K562 (cell line): ENCODE data around the gene GRIK2. TPM values are rescaled to one million over a fixed set of nuclear protein-coding genes. Genes with fewer than 3 reads are reported as not detected.

Experiments used
- ATAC-seq: fragments of 200-7000 bp; cut with Tn5 transposase; 3 replicates; pipeline ENCODE4 v1.9.1; 2020; ENCODE audit warnings: moderate library complexity
- BruUV-seq: library from RNA; stranded (reverse); fragments of 400-500 nt; replicated peaks from 2 replicates; lab custom pipeline; 2021; lab: Mats Ljungman, UMichigan
- CTCF ChIA-PET: fragments of 300-600 bp; formaldehyde crosslinking; extraction: SDS; loops from one replicate; lab custom pipeline; 2021; ENCODE audit warnings: low intra/inter-chr PET ratio; lab: Yijun Ruan, JAX
- POLR2A ChIA-PET: fragments of 300-600, 350-650 bp; sonication (Branson Sonifier 250); formaldehyde crosslinking; extraction: SDS; loops from one replicate; lab custom pipeline; 2021; ENCODE audit warnings: antibody characterized with exemption, inconsistent platforms; lab: Yijun Ruan, JAX
- DNase-seq, 4 experiments: peaks; one replicate each; pipeline versions ENCODE4 v3.0.0 to v3.0.0-alpha.2; 2011 to 2018; ENCODE audit warnings: low spot score in 3 of 4, mixed read lengths in 3 of 4; ENCODE audit errors: extremely low read depth in 1 of 4
- FAIRE-seq: peaks from 2 replicates; lab custom pipeline; 2011; peaks lifted over from hg19 to GRCh38; lab: Jason Lieb, UNC
- H2AFZ ChIP-seq: 2 replicates; pipeline ENCODE4 v1.6.0; 2011; ENCODE audit warnings: low read depth, low read length, control low read depth, inconsistent platforms
- H3K27ac ChIP-seq: fragments of 200-600 bp; 3 replicates; pipeline ENCODE4 v1.8.0; 2011; ENCODE audit warnings: low read depth, mild to moderate bottlenecking, control low read depth, inconsistent platforms, low read length, moderate library complexity, mixed read lengths; ENCODE audit errors: extremely low read depth
- H3K27me3 ChIP-seq, 2 experiments: fragments of 300-600 bp in 1 of 2; 2 replicates in 1 of 2; 3 replicates in 1 of 2; pipeline versions ENCODE4 v1.6.0 to v1.8.0; 2011; ENCODE audit warnings: inconsistent platforms in 2 of 2, low read length in 2 of 2, mild to moderate bottlenecking in 1 of 2, mixed read lengths in 1 of 2, moderate library complexity in 1 of 2; ENCODE audit not compliant: control insufficient read depth in 2 of 2, insufficient read depth in 2 of 2
- H3K36me3 ChIP-seq: fragments of 300-600 bp; 3 replicates; pipeline ENCODE4 v1.8.0; 2011; ENCODE audit warnings: mild to moderate bottlenecking, low read length, inconsistent platforms; ENCODE audit not compliant: control insufficient read depth, insufficient read depth
- H3K4me1 ChIP-seq, 2 experiments: fragments of 200-600 bp in 1 of 2; replicated peaks in 1 of 2; 2 replicates in 1 of 2; 3 replicates in 1 of 2; pipeline versions ENCODE4 v1.5.1 to v1.8.0; 2011; ENCODE audit warnings: inconsistent platforms in 2 of 2, low read length in 2 of 2, mild to moderate bottlenecking in 1 of 2, mixed read lengths in 1 of 2, moderate library complexity in 1 of 2; ENCODE audit not compliant: control insufficient read depth in 2 of 2, insufficient read depth in 2 of 2
- H3K4me2 ChIP-seq: 2 replicates; pipeline ENCODE4 v1.6.1; 2011; ENCODE audit warnings: low read length, control low read depth, inconsistent platforms, mixed read lengths; ENCODE audit not compliant: insufficient read depth
- H3K4me3 ChIP-seq: fragments of 200-600 bp; sonication (generic), shearing (Covaris generic); 2 replicates; pipeline ENCODE4 v1.5.1; 2016; ENCODE audit warnings: control low read depth, inconsistent platforms
- H3K79me2 ChIP-seq: fragments of 200-600 bp; 3 replicates; pipeline ENCODE4 v1.8.0; 2011; ENCODE audit warnings: low read length, inconsistent platforms; ENCODE audit not compliant: control insufficient read depth, insufficient read depth
- H3K9ac ChIP-seq, 2 experiments: 2 replicates each; pipeline versions ENCODE4 v1.6.0 to v1.6.1; 2011; ENCODE audit warnings: low read depth in 2 of 2, low read length in 2 of 2, control low read depth in 1 of 2, inconsistent platforms in 1 of 2, mild to moderate bottlenecking in 1 of 2, mixed read lengths in 1 of 2; ENCODE audit not compliant: insufficient read depth in 1 of 2
- H3K9me1 ChIP-seq: one replicate; pipeline ENCODE4 v1.6.0; 2011; ENCODE audit warnings: inconsistent platforms, mild to moderate bottlenecking, low read length, moderate library complexity; ENCODE audit not compliant: control insufficient read depth, insufficient read depth
- H3K9me3 ChIP-seq: replicated peaks from 2 replicates; pipeline ENCODE4 v1.5.1; 2011; ENCODE audit warnings: low read depth, low read length, inconsistent platforms; ENCODE audit not compliant: control insufficient read depth, insufficient read depth
- H4K20me1 ChIP-seq: replicated peaks from 2 replicates; pipeline ENCODE4 v1.6.1; 2011; ENCODE audit warnings: low read length, inconsistent platforms, mixed read lengths; ENCODE audit not compliant: control insufficient read depth, insufficient read depth
- BRF1 ChIP-seq: IDR thresholded peaks from 3 replicates; pipeline ENCODE4 v1.6.1; 2011; ENCODE audit warnings: borderline replicate concordance, mild to moderate bottlenecking; ENCODE audit not compliant: insufficient read length; ENCODE audit errors: extremely low read depth
- HMG20B ChIP-seq: fragments of 250-450 bp; sonication (Bioruptor Pico); IDR thresholded peaks from 2 replicates; pipeline ENCODE4 v1.5.0; 2021; ENCODE audit warnings: mild to moderate bottlenecking
- L3MBTL2 ChIP-seq: fragments of 450-650 bp; IDR thresholded peaks from 2 replicates; pipeline ENCODE4 v1.6.1; 2016; ENCODE audit warnings: mild to moderate bottlenecking, moderate library complexity
- NCOR1 ChIP-seq: fragments of 450-650 bp; IDR thresholded peaks from 2 replicates; pipeline ENCODE4 v1.6.1; 2016; ENCODE audit warnings: mild to moderate bottlenecking, moderate library complexity
- TCFL5 ChIP-seq: fragments of 250-450 bp; sonication (Bioruptor Pico); conservative IDR thresholded peaks from 2 replicates; pipeline ENCODE4 v1.6.1; 2021; ENCODE audit warnings: mild to moderate bottlenecking, moderate library complexity, matching md5 sums
- ZKSCAN1 ChIP-seq: fragments of 150-350 bp; IDR thresholded peaks from 2 replicates; pipeline ENCODE4 v1.6.1; 2016; ENCODE audit warnings: low read depth, low read length
- ZNF184 ChIP-seq: sonication (generic); formaldehyde crosslinking; IDR thresholded peaks from 2 replicates; pipeline ENCODE4 v1.5.0; 2020; ENCODE audit warnings: missing genetic modification reagents
- ZNF780A ChIP-seq: fragments of 250-450 bp; sonication (Bioruptor Pico); IDR thresholded peaks from 2 replicates; pipeline ENCODE4 v1.5.0; 2021; ENCODE audit warnings: mild to moderate bottlenecking
- WGBS: fragments of 100-300 bp; shearing (Covaris generic); methylation state at CpG from one replicate; pipeline ENCODE4 v1.1.6; 2016; ENCODE audit warnings: low coverage, mixed read lengths; ENCODE audit not compliant: insufficient coverage; ENCODE audit errors: missing lambda C conversion rate; 5-methylcytosine and 5-hydroxymethylcytosine counted together
- in situ Hi-C: fragments of 300-500 bp; cut with MboI; formaldehyde crosslinking; loops from 4 replicates; pipeline ENCODE4 v1.15.0; 2018; ENCODE audit warnings: inconsistent platforms, mixed read lengths
- intact Hi-C: fragments of 100-400 bp; cut with micrococcal nuclease; formaldehyde crosslinking; loops from 2 replicates; pipeline ENCODE4 v1.14.2; 2022
- polyA plus RNA-seq, 8 experiments: library from polyadenylated mRNA; depleted of rRNA in 4 of 8; stranded (reverse) in 5 of 8; unstranded in 3 of 8; fragments of >200 nt; fragmentation: Nextera tagmentation in 2 of 8; fragmentation: Illumina TruSeq in 1 of 8; extraction: Ambion mirVana in 2 of 8; extraction: Trizol in 1 of 8; gene quantifications; 2 replicates each; pipeline versions ENCODE4 v1.2.1 to v1.2.3, GENCODE V29; 2011 to 2014; ENCODE audit warnings: inconsistent platforms in 1 of 8, missing spikeins in 1 of 8
- total RNA-seq, 7 experiments: library from RNA; depleted of rRNA in 6 of 7; stranded (reverse); fragments of >200 nt in 6 of 7; fragmentation: Illumina TruSeq in 2 of 7; extraction: Trizol in 2 of 7; gene quantifications; 2 replicates each; pipeline versions ENCODE4 v1.2.1 to v1.2.3, GENCODE V29; 2011 to 2021; ENCODE audit warnings: low replicate concordance in 1 of 7
- TF ChIP-seq, protein P1 (sequence below): fragments of 150-350 bp; conservative IDR thresholded peaks from 2 replicates; pipeline ENCODE4 v1.6.1; 2014; ENCODE audit warnings: low read length
- TF ChIP-seq, protein P2 (sequence below): fragments of 450-650 bp; formaldehyde crosslinking; IDR thresholded peaks from 2 replicates; pipeline ENCODE4 v1.4.0; 2020; ENCODE audit warnings: mild to moderate bottlenecking, moderate library complexity

GRIK2 gene
- total and polyA plus RNA-seq, 9 of the 15 experiments (the other 6 are each of a cell fraction or from before 2014, with no cell fraction given), result not detected

DNA sequence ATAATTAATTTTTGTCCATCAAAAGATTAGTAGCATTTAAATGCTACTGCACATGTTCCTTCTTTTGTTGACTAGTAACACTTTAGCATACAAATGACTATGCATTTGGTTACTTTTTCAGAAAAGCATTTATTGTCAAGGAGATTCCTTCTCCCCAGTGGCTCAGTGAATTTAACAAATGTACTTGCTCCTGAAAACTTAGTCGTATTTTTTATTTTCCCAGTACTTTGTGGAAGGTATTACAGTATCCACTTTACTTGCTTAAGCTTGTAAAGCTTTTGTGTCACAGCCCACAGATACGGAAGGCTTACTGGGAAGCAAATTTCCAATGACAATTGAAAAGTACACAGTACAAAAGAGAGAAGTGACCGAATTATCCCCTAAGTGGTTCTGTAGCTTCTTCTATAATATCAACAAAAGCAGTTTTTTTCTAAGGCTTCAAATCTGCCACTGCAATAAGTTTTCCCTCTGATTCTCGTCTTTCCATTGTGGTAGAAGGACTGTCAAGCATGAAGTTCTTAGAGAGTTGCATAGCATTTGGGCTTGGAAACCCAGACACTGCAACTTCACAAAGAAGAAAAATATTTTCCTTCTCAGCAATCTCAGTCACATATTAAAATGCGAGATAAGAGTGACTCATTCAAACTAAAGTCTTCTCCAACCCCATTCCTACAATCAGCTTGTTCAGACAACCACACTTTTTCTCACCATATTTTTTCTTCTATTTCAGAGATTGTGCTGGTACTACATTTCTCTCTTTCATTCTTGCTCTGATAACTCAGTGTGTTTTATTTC lies 431.2 kb downstream of the GRIK2 start:
- intact Hi-C loops, result no loop called here
- no peaks in the 10 kb centered on the region for H3K9me3 ChIP-seq
- no peaks in the 10 kb centered on the region for H3K79me2 ChIP-seq
- no peaks in the 10 kb centered on the region for H3K36me3 ChIP-seq
- no peak overlapping the region for H3K4me3 ChIP-seq
- no peak for TF ChIP-seq ZNF184 (CRISPR knock-in tag)
- TF ChIP-seq ZNF780A, result no peak
- TF ChIP-seq, protein P1, sequence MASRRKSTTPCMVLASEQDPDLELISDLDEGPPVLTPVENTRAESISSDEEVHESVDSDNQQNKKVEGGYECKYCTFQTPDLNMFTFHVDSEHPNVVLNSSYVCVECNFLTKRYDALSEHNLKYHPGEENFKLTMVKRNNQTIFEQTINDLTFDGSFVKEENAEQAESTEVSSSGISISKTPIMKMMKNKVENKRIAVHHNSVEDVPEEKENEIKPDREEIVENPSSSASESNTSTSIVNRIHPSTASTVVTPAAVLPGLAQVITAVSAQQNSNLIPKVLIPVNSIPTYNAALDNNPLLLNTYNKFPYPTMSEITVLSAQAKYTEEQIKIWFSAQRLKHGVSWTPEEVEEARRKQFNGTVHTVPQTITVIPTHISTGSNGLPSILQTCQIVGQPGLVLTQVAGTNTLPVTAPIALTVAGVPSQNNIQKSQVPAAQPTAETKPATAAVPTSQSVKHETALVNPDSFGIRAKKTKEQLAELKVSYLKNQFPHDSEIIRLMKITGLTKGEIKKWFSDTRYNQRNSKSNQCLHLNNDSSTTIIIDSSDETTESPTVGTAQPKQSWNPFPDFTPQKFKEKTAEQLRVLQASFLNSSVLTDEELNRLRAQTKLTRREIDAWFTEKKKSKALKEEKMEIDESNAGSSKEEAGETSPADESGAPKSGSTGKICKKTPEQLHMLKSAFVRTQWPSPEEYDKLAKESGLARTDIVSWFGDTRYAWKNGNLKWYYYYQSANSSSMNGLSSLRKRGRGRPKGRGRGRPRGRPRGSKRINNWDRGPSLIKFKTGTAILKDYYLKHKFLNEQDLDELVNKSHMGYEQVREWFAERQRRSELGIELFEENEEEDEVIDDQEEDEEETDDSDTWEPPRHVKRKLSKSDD, result no peak
- no peak for TF ChIP-seq ZKSCAN1
- TF ChIP-seq TCFL5 (CRISPR knock-in tag), result no peak
- no peak for TF ChIP-seq NCOR1
- no peak for TF ChIP-seq HMG20B (CRISPR knock-in tag)
- TF ChIP-seq, protein P2, sequence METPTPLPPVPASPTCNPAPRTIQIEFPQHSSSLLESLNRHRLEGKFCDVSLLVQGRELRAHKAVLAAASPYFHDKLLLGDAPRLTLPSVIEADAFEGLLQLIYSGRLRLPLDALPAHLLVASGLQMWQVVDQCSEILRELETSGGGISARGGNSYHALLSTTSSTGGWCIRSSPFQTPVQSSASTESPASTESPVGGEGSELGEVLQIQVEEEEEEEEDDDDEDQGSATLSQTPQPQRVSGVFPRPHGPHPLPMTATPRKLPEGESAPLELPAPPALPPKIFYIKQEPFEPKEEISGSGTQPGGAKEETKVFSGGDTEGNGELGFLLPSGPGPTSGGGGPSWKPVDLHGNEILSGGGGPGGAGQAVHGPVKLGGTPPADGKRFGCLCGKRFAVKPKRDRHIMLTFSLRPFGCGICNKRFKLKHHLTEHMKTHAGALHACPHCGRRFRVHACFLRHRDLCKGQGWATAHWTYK (CRISPR knock-in tag), result no peak
- no peak for TF ChIP-seq L3MBTL2
- TF ChIP-seq BRF1, result no peak
- no peak for ATAC-seq
- BruUV-seq, result no TSS peak
- no peak for FAIRE-seq
- in situ Hi-C loops, result no loop called here
- POLR2A ChIA-PET, result no interaction called here
- CTCF ChIA-PET, result no interaction called here
- no peak overlapping the region for H3K9ac ChIP-seq
- no peak overlapping the region for H3K27ac ChIP-seq
- H3K4me1 ChIP-seq, result no peaks in the 10 kb centered on the region
- no peak overlapping the region for H3K4me2 ChIP-seq
- WGBS, result 0% methylated on average over 5 of the region's 5 CpGs
- no peaks in the 10 kb centered on the region for H4K20me1 ChIP-seq
- no peak overlapping the region for H2AFZ ChIP-seq
- no peaks in the 10 kb centered on the region for H3K27me3 ChIP-seq
- DNase-seq, result no peak
- H3K9me1 ChIP-seq, result no peaks in the 10 kb centered on the region
